HepG2 (cell line): ENCODE data around the gene DNAJC5. TPM values are rescaled to one million over a fixed set of nuclear protein-coding genes. Genes with fewer than 3 reads are reported as not detected.
A peak's percentile ranks its signal among the peaks of the same experiment; 100 is the strongest.

Experiments used
- AHDC1 ChIP-seq: sonication (generic); formaldehyde crosslinking; IDR thresholded peaks from 2 replicates; pipeline ENCODE4 v1.5.1; 2020; ENCODE audit warnings: mild to moderate bottlenecking, missing genetic modification reagents, borderline replicate concordance
- MED1 ChIP-seq: sonication (generic); formaldehyde crosslinking; IDR thresholded peaks from 2 replicates; pipeline ENCODE4 v1.4.0; 2020; ENCODE audit warnings: missing genetic modification reagents
- MEIS2 ChIP-seq: sonication (generic); formaldehyde crosslinking; IDR thresholded peaks from 2 replicates; pipeline ENCODE4 v1.9.0; 2021; ENCODE audit warnings: mild to moderate bottlenecking, missing genetic modification reagents
- MIXL1 ChIP-seq: IDR thresholded peaks from 2 replicates; pipeline ENCODE4 v1.6.1; 2016
- MXI1 ChIP-seq: IDR thresholded peaks from 3 replicates; pipeline ENCODE4 v1.6.1; 2012; ENCODE audit warnings: low read depth, low read length, inconsistent platforms, borderline replicate concordance
- NCOA1 ChIP-seq: sonication (generic); formaldehyde crosslinking; IDR thresholded peaks from 2 replicates; pipeline ENCODE4 v1.9.0; 2021; ENCODE audit warnings: missing genetic modification reagents
- NFKB2 ChIP-seq: sonication (generic); formaldehyde crosslinking; IDR thresholded peaks from 2 replicates; pipeline ENCODE4 v1.4.0; 2020; ENCODE audit warnings: missing genetic modification reagents, borderline replicate concordance
- NFYB ChIP-seq: sonication (generic); formaldehyde crosslinking; IDR thresholded peaks from 2 replicates; pipeline ENCODE4 v1.4.0; 2020; ENCODE audit warnings: missing genetic modification reagents
- NR2C2 ChIP-seq: sonication (generic); formaldehyde crosslinking; IDR thresholded peaks from 2 replicates; pipeline ENCODE4 v1.4.0; 2020; ENCODE audit warnings: missing genetic modification reagents, mild to moderate bottlenecking, moderate library complexity, borderline replicate concordance
- RNF219 ChIP-seq: sonication (generic); formaldehyde crosslinking; IDR thresholded peaks from 2 replicates; pipeline ENCODE4 v1.5.0; 2020; ENCODE audit warnings: mild to moderate bottlenecking, missing genetic modification reagents
- SAP130 ChIP-seq: IDR thresholded peaks from 2 replicates; pipeline ENCODE4 v1.6.1; 2016; ENCODE audit warnings: low read depth
- TERF1 ChIP-seq: sonication (generic); formaldehyde crosslinking; IDR thresholded peaks from 2 replicates; pipeline ENCODE4 v1.8.0; 2022; ENCODE audit warnings: mild to moderate bottlenecking, missing genetic modification reagents, moderate library complexity
- UBTF ChIP-seq: sonication (generic); formaldehyde crosslinking; IDR thresholded peaks from 2 replicates; pipeline ENCODE4 v1.4.0; 2020; ENCODE audit warnings: mild to moderate bottlenecking, missing genetic modification reagents
- YEATS2 ChIP-seq: sonication (generic); formaldehyde crosslinking; IDR thresholded peaks from 2 replicates; pipeline ENCODE4 v1.4.0; 2020; ENCODE audit warnings: missing genetic modification reagents, borderline replicate concordance
- ZBTB43 ChIP-seq: sonication (generic); formaldehyde crosslinking; conservative IDR thresholded peaks from 2 replicates; pipeline ENCODE4 v1.4.0; 2020; ENCODE audit warnings: missing genetic modification reagents
- ZNF331 ChIP-seq: sonication (generic); formaldehyde crosslinking; IDR thresholded peaks from 2 replicates; pipeline ENCODE4 v1.4.0; 2020; ENCODE audit warnings: missing genetic modification reagents
- ZNF343 ChIP-seq: sonication (generic); formaldehyde crosslinking; IDR thresholded peaks from 2 replicates; pipeline ENCODE4 v1.4.0; 2020; ENCODE audit warnings: mild to moderate bottlenecking, missing genetic modification reagents
- polyA plus RNA-seq, 8 experiments: library from polyadenylated mRNA; depleted of rRNA in 3 of 8; stranded (reverse) in 7 of 8; unstranded in 1 of 8; fragments of >200 nt; fragmentation: Illumina TruSeq in 4 of 8; extraction: Trizol in 4 of 8; gene quantifications; 2 replicates each; pipeline versions ENCODE4 v1.2.1 to v1.2.3, GENCODE V29; 2011 to 2016; ENCODE audit warnings: low read depth in 4 of 8, missing spikeins in 1 of 8, mixed read lengths in 1 of 8; ENCODE audit not compliant: insufficient read depth in 1 of 8
- total RNA-seq, 5 experiments: library from RNA; depleted of rRNA; stranded (reverse); fragments of >200 nt; fragmentation: Illumina TruSeq; extraction: Trizol; gene quantifications; 2 replicates each; pipeline ENCODE4 v1.2.3, GENCODE V29; 2016; ENCODE audit warnings: low read depth in 1 of 5

The DNAJC5 gene
- total and polyA plus RNA-seq, 2 of the 13 experiments (the other 11 are each of a cell fraction or from before 2014, with no cell fraction given) = 42.8 to 64.5 TPM

- TF ChIP-seq TERF1 (CRISPR knock-in tag) (no peak), NFYB (peak; percentile 26; the same call in 1 of the 2 replicates), UBTF (CRISPR knock-in tag) (peak; percentile 36), ZBTB43 (CRISPR knock-in tag) (0 out of 2 replicates have a peak, but pooled peaks have one; percentile 43), MED1 (CRISPR knock-in tag) (peak; percentile 74), MEIS2 (peak; percentile 91), YEATS2 (peak; percentile 74), AHDC1 (CRISPR knock-in tag) (no peak), MIXL1 (CRISPR knock-in tag) (peak; percentile 58; the same call in 1 of the 2 replicates), ZNF343 (0 out of 2 replicates have a peak, but pooled peaks have one; percentile 58), NCOA1 (CRISPR knock-in tag) (0 out of 2 replicates have a peak, but pooled peaks have one; percentile 59), ZNF331 (CRISPR knock-in tag) (peak; percentile 64), SAP130 (peak; percentile 100), NR2C2 (CRISPR knock-in tag) (peak; percentile 74), RNF219 (CRISPR knock-in tag) (no peak), MXI1 (peak; percentile 99), NFKB2 (CRISPR knock-in tag) (peak; percentile 83; the same call in 1 of the 2 replicates)
Observed at GRCh38 chr20:63977739-63978276, 82.9 kb downstream of the DNAJC5 start (continued).
